ENCODE results near the gene CBFB.

DNA sequence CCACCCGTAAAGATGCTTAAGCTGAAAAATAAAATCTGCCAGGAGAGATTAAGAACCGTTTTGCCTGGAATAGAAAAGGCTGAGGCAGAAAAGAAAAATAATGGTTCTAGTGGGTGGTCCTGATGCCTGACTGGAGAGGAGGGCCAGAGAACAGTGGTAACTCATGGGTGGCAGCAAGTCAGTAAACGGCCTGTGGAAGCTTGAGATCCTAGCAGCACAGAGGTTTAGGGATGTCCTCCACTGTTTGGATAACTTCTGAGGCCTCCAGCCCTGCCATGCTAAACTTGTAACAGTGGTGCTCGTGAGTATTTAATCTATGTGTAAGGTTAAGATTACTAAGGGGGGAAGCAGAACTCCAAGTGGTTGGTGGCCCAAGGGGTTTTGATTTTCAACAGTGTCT, 59.6 kb downstream of the CBFB start:
- TF ChIP-seq, protein P1, sequence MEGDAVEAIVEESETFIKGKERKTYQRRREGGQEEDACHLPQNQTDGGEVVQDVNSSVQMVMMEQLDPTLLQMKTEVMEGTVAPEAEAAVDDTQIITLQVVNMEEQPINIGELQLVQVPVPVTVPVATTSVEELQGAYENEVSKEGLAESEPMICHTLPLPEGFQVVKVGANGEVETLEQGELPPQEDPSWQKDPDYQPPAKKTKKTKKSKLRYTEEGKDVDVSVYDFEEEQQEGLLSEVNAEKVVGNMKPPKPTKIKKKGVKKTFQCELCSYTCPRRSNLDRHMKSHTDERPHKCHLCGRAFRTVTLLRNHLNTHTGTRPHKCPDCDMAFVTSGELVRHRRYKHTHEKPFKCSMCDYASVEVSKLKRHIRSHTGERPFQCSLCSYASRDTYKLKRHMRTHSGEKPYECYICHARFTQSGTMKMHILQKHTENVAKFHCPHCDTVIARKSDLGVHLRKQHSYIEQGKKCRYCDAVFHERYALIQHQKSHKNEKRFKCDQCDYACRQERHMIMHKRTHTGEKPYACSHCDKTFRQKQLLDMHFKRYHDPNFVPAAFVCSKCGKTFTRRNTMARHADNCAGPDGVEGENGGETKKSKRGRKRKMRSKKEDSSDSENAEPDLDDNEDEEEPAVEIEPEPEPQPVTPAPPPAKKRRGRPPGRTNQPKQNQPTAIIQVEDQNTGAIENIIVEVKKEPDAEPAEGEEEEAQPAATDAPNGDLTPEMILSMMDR (IDR thresholded peaks at IDR 0.05) = no peak
- TF ChIP-seq POLR2A (IDR thresholded peaks at IDR 0.05) (no peak), POLR2AphosphoS5 (IDR thresholded peaks at IDR 0.05) (no peak)
